NCI-H510A (cell line): ENCODE data around the gene LRP1B.
"Not testable (repeated sequence)": the region's sequence is repeated elsewhere in the genome, so short reads cannot be mapped to it uniquely, and the experiment has no call there.

ENCODE experiments used
- DNase-seq: peaks from one replicate; lab custom pipeline; 2025; lab: John Stamatoyannopoulos, UW

Gene LRP1B

GRCh38 chr2:140338795-140339194, 1792.0 kb downstream of the LRP1B start:
- no peak for DNase-seq

DNA sequence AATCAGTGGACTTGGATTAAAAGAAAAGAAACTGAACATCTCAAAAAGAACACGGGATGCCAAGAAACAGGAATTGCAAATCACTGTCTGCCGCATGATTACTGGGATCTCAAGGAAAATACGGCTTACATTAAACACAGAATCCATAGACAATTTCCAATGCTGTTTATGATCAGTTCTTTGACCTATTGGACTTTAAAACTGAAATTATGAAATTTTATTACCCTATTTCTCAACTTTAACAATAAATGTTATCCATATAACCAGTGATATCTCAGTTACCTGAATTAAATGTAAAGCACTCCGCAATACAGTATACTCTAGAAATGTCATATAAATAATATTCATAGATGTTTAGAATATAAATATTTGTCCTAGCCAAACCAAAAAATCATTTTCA, 1793.8 kb downstream of the LRP1B start:
- DNase-seq, result no peak

GRCh38 chr2:140316345-140316744, 1814.5 kb downstream of the LRP1B start:
- no peak for DNase-seq

- no peak for DNase-seq
Measured at GRCh38 chr2:140311905-140312304, 1818.9 kb downstream of the LRP1B start.

GRCh38 chr2:140308706-140309105, 1822.1 kb downstream of the LRP1B start:
- DNase-seq, result no peak

GRCh38 chr2:140307532-140307931, 1823.3 kb downstream of the LRP1B start:
- DNase-seq, result no peak

DNA sequence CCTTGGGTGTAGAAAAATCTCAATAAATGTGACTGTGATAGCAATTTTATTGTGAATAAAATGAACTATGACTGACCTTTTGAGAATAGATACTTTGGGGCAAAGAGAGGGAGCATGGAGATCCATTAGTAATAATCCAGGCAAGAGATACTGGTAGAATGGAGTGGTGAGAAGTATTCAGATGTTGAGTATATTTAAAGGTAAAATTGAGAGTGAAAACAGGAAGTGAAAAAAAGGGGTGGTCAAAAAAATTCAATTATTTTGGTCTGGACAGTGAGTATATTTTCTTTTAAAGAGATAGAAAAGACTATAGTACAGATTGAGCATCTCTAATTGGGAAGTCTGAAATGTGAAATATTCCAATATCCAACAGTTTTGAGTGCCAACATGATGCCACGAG, 1835.0 kb downstream of the LRP1B start:
- DNase-seq, result no peak

GRCh38 chr2:140288726-140289125, 1842.1 kb downstream of the LRP1B start:
- no peak for DNase-seq

- no peak for DNase-seq
Measured at GRCh38 chr2:140288213-140288612, 1842.6 kb downstream of the LRP1B start.

DNA sequence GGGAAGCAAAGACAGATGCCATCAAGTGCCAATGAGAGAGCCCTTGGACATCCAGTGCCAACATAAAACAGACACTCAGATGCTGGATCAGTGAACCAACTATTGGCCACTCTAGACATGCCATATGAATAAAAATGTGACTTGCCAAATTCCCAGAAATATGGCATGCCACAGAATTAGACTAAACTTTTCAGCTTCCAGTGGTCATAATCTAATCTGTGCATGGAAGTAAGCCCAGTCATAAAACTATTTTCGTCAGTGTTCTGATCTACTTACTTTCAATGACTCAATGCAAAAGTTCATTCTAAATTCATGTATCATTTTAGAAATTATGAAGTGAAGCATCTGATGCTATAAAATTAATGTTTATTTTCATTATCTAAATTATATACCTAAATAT, 1844.4 kb downstream of the LRP1B start:
- no peak for DNase-seq

DNA sequence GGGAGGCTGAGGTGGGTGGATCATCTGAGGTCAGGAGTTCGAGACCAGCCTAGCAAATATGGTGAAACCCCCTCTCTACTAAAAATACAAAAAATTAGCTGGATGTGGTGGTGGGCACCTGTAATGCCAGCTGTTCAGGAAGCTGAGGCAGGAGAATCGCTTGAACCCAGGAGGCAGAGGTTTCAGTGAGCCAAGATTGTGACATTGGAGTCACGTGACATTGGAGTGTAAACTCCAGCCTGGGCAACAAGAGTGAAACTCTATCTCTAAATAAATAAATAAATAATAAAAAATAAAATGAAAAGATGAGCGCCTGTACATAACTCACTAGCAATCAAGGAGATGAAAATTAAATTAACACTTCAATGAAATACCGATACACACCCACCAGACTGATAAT, 1853.5 kb downstream of the LRP1B start:
- not testable (repeated sequence) for DNase-seq

GRCh38 chr2:140276661-140277060, 1854.2 kb downstream of the LRP1B start:
- DNase-seq, result no peak

DNA sequence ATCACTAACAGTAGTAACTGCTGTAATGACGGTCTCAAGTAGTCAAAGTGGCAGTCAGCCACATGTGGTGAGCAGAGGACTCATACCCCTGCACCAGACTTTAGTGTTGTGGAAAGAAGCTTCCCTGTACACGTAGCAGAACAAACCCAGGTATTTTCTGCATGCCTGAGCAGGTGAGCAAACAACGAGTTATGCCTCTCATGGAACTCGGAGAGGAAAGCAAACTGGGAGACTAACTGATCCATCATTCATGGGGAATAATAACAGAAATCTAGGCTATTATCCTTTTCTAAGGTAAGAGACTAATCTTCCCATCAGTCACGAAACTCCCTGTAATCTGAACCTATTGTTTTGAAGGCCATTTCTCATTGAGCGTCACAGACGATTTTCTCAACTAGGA, 1855.4 kb downstream of the LRP1B start:
- peak; percentile 31 for DNase-seq

DNA sequence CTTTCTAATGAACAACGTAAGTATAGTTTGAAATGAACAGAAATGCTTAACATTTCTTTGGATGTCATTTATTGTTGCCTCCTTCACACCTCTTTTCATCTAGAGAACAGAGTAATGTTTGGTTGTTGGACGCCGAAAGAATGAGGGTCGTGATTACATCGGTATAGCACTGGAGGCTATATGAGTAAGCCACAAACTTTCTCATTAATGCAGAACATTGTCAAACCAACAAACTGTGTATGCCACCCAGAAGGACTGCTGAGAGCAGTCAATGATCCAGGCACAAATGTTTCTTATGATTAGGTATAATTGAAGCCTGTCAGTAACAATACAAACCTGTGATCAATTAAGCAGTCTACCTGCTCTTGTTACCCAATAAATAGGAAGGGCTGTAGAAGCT, 1855.9 kb downstream of the LRP1B start:
- no peak for DNase-seq

GRCh38 chr2:140273958-140274357, 1856.9 kb downstream of the LRP1B start:
- DNase-seq, result no peak

GRCh38 chr2:140273408-140273807, 1857.4 kb downstream of the LRP1B start:
- no peak for DNase-seq

- no peak for DNase-seq
Measured at GRCh38 chr2:140270224-140270623, 1860.6 kb downstream of the LRP1B start.

DNA sequence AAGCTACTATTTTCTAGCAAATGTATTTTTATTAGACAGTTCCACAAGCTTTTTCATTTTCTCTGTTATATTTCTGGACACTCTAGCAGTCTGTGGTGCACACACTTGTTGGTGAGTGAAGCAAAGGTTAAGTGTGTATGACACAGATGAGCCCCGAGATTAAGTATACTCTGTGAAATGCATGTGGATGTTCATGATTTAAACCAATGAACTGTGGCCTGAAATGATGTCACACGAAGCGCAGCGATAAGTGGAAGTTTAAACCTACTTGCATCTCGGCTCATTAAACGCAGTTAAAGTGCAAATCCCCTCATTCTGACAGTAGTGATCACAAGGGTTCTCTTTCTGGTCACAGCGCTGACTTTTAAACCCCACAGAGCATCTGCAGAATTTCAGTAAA, 1861.8 kb downstream of the LRP1B start:
- DNase-seq, result no peak

DNA sequence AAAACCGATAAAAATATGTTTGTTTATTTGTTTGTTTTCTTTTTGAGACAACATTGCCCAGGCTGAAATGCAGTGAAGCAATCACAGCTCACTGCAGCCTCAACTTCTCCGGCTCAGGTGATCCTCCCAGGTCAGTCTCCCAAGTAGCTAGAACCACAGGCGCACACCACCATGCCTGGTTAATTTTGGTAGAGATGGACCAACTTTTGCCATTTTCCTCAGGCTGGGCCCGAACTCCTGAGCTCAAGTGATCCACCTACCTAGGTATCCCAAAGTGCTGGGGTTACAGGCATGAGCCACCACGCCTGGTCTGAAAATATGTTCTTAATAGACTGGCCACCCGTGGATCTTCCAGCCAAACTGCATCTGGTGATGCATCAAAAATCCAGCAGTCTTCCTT, 1867.9 kb downstream of the LRP1B start:
- DNase-seq, result no peak

DNA sequence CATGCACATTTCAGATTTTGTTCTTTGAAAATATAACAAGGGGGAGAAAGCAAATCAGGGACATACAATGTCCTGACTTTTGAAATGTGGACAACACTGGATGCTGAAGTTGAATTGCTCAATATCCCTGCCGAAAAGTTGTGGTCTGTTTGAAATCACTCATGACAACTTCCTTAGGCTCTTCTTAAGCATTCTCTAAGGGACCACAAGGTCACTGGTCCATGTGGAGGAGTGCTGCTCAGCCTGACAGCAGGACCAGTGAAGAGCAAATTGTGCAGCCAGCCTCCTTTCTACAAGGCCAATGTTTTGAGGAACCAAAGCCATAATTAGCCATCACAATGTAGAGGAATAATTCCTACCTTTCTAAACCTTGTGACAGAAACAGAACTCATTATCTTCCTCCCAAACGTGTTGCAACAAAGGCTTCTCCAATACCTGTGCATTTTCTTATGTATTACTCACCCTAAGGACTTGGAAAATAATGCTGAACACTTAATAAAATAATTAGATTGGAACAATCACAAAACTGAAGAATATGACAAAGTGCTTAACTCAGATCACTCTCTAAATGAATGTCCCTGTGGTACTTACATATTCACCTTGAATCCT, 1873.0 kb downstream of the LRP1B start:
- no peak for DNase-seq

DNA sequence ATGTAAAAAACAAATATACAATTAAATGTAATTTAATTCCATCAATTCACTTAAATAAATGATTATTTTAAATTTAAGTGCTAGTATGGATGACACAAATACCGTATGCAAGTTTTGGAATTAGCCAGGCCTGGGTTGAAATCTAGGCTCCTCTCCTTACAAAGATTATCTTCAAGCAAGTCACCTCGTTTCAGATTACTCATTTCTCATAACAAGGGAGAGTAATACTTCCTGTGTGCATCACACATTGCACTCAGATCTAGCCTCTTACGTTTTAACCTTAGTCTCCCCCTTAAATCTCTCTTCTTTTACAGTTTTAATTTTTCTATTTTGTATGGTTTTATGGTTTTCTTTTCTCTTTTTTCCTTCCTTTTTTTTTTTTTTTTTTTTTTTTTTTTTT, 1874.7 kb downstream of the LRP1B start:
- DNase-seq, result no peak

DNA sequence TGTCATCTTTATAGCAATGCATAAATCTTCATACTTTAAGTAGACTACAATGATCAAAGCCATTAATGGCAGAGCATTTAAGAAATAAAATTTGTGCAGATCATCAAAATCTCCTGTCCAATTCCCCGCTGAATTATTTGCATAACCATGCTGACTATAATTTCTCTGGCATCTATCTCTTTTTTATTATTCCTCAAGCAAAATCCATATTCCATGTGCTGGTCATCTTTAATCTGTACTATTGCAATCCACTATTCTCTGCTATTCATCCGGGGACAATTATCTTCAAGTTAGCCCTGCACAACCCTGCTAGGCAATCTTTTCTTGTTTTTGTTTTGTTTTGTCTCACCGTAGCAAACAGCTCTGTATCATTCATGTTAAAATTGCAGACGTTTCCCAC, 1881.0 kb downstream of the LRP1B start:
- no peak for DNase-seq

DNA sequence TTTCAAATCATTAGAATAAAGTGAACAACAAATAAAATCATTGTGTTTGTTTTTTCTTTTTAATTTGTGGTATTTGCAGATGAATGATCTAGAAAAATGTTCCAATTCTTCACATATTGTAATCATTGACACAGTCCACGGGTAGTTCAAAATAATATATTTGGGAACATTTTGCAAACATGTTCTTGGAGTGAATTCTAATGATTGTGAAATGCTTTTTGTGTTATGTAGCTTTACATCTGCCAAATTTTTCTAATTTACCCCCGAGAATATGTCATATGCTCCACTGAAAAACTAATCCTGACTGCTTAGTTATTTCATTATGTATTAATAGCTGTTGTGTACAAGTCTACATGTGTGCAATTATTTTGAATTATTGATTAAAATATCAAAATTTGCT, 1882.2 kb downstream of the LRP1B start:
- no peak for DNase-seq

GRCh38 chr2:140247451-140248195, 1883.2 kb downstream of the LRP1B start:
- no peak for DNase-seq
